Measurements from ENCODE around the gene NOTCH3. TPM values are rescaled to one million over a fixed set of nuclear protein-coding genes. Genes with fewer than 3 reads are reported as not detected.

NOTCH3 gene
- total RNA-seq, 2 donors from 2014 or later = 289 to 448 TPM

- Histone ChIP-seq H3K36me3 (peaks cover 54% of the 10 kb centered on the region), H3K9me3 (no peaks in the 10 kb centered on the region), H3K27ac (no peak overlapping the region), H3K4me3 (no peak overlapping the region), H3K27me3 (replicated peaks; ENCODE audit: insufficient read depth) (no peaks in the 10 kb centered on the region), H3K4me1 (ENCODE audit: control insufficient read depth in 1 of 2, low read depth in 2 of 2) (peaks cover 0 to 9% of the 10 kb centered on the region in 2 donors)
- no peak for TF ChIP-seq CTCF (IDR thresholded peaks at IDR 0.05)
- DNase-seq (ENCODE audit: low spot score) = no peak
- ATAC-seq (ENCODE audit: insufficient number of reproducible peaks, low FRiP score, low read depth) = no peak
Measured at GRCh38 chr19:15180451-15181390, 20.1 kb downstream of the NOTCH3 start.

- H3K4me1 ChIP-seq (ENCODE audit: control insufficient read depth in 1 of 2, low read depth in 2 of 2) = peaks cover 0 to 9% of the 10 kb centered on the region in 2 donors
- H3K27ac ChIP-seq = no peak overlapping the region
- no peaks in the 10 kb centered on the region for H3K9me3 ChIP-seq
- peaks cover 53% of the 10 kb centered on the region for H3K36me3 ChIP-seq
- no peak overlapping the region for H3K4me3 ChIP-seq
- DNase-seq (ENCODE audit: low spot score) (no peak), ATAC-seq (ENCODE audit: insufficient number of reproducible peaks, low FRiP score, low read depth) (no peak)
- no peaks in the 10 kb centered on the region for H3K27me3 ChIP-seq (replicated peaks; ENCODE audit: insufficient read depth)
- TF ChIP-seq CTCF (IDR thresholded peaks at IDR 0.05) = no peak
Measured at GRCh38 chr19:15178629-15179308, 22.0 kb downstream of the NOTCH3 start.

GRCh38 chr19:15177269-15178116 lies 23.3 kb downstream of the NOTCH3 start:
- no peaks in the 10 kb centered on the region for H3K9me3 ChIP-seq
- H3K27ac ChIP-seq = peak overlapping the region; percentile 38 to 71
- peaks cover 56% of the 10 kb centered on the region for H3K36me3 ChIP-seq
- peak overlapping the region; percentile 54 for H3K4me3 ChIP-seq
- ATAC-seq (ENCODE audit: insufficient number of reproducible peaks, low FRiP score, low read depth) (peak; percentile 53), DNase-seq (ENCODE audit: low spot score) (no peak)
- H3K27me3 ChIP-seq (replicated peaks; ENCODE audit: insufficient read depth) = no peaks in the 10 kb centered on the region
- peaks cover 0 to 9% of the 10 kb centered on the region in 2 donors for H3K4me1 ChIP-seq (ENCODE audit: control insufficient read depth in 1 of 2, low read depth in 2 of 2)
- TF ChIP-seq CTCF (IDR thresholded peaks at IDR 0.05) = peak; percentile 98

- H3K4me3 ChIP-seq = no peak overlapping the region
- no peak for DNase-seq (ENCODE audit: low spot score)
- H3K4me1 ChIP-seq (ENCODE audit: control insufficient read depth in 1 of 2, low read depth in 2 of 2) = peaks cover 0 to 9% of the 10 kb centered on the region in 2 donors
- no peaks in the 10 kb centered on the region for H3K9me3 ChIP-seq
- H3K36me3 ChIP-seq = peaks cover 58% of the 10 kb centered on the region
- no peak for TF ChIP-seq CTCF (IDR thresholded peaks at IDR 0.05)
- ATAC-seq (ENCODE audit: insufficient number of reproducible peaks, low FRiP score, low read depth) = no peak
- no peak overlapping the region for H3K27ac ChIP-seq
- no peaks in the 10 kb centered on the region for H3K27me3 ChIP-seq (replicated peaks; ENCODE audit: insufficient read depth)
Measured at GRCh38 chr19:15175609-15176008, 25.2 kb downstream of the NOTCH3 start.
